Skin epidermis (tissue), 12 donors: ENCODE measurements around the gene PLCG2.
A peak's percentile ranks its signal among the peaks of the same experiment; 100 is the strongest.
"Not testable (repeated sequence)": the region's sequence is repeated elsewhere in the genome, so short reads cannot be mapped to it uniquely, and the experiment has no call there.

Experiments
- H3K27ac ChIP-seq, 21 experiments: fragments of 200-600 bp; sonication (generic) in 11 of 21; one replicate each; pipeline ENCODE4 v1.5.0; 2020; ENCODE audit warnings: mild to moderate bottlenecking in 3 of 21, inconsistent platforms in 2 of 21, moderate library complexity in 2 of 21
- H3K4me3 ChIP-seq, 7 experiments: fragments of 200-600 bp; sonication (generic) in 2 of 7; one replicate each; pipeline ENCODE4 v1.5.0; 2020; ENCODE audit warnings: inconsistent platforms in 2 of 7, mild to moderate bottlenecking in 2 of 7, moderate library complexity in 1 of 7

Gene PLCG2

DNA sequence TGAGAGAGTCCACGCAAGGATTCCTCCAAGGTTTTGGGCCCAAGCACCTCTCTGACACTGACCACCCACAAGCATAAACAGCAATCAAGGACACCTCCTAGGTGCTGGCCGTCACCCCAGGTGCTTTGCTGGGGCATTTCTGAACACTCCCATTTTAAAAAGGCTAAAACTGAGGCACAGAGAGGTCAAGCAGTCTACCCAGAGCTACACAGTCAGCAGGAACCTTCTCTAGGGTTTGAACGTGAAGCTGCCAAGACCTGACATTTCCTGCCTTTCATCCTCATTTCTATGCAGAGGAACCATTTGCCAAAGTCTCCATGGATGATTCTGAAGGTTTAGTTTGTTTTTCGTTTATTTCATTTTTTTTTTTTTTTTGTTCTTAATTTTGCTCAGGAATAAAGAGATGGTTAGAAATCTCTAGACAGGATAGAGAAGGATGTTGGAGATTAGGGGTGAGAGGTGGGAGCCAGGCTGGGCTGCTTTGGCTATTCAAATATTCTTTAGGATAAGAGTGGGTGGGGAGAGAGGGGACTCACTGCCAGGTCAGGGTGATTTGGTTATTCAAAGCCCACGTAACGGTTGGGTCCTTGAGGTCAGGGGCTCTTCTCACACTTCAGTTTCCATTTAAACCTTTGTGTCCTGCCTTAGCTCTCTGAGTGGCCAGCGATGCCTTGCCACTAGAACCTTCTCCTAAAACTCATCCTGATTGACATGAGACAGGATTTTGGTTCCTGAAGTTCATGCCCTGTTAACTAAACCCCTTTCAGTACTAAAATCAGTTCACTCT, 6.2 kb downstream of the PLCG2 start:
- no peak overlapping the region for H3K27ac ChIP-seq
- no peak overlapping the region for H3K4me3 ChIP-seq

DNA sequence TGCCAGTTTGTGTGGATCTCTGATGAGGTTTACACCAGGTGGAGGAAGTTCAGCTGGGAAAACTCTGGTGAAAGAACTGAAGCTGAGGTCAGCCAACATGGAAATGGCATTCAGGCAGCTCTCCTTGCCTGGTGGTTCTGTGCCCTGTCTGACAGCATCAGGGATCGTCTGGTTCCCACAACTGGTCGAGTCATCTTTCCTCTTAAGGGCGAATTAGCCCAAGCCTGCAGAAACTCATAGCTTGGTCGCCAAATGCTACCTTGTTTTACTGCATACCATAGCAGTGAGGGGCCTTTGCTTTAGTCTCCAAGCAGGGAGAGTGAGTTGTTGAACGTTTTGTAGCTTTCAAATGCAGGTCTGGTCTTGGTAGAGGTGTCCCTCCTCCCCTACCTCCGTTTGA, 7.2 kb downstream of the PLCG2 start:
- Histone ChIP-seq H3K27ac (peak overlapping the region in 1 of 21 experiments; percentile 8), H3K4me3 (no peak overlapping the region)

DNA sequence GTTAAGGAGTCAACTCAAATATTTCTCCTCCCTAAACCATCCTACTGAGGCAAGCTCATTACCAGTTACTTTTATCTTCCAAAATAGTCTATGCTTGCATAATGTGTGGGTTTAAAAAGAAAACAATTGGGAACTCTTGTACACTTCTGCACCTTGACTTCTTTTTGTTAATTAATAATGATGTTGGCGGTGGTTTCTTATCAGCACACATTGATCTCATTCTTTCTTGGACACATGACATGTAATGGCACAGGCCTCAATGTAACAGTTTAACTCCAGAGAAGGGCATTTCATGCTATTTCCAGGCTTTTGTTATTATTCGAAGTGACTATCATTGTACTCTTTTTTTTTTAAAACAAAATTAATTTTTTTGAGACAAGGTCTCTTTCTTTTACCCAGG, 7.8 kb downstream of the PLCG2 start:
- no peak overlapping the region for H3K27ac ChIP-seq

DNA sequence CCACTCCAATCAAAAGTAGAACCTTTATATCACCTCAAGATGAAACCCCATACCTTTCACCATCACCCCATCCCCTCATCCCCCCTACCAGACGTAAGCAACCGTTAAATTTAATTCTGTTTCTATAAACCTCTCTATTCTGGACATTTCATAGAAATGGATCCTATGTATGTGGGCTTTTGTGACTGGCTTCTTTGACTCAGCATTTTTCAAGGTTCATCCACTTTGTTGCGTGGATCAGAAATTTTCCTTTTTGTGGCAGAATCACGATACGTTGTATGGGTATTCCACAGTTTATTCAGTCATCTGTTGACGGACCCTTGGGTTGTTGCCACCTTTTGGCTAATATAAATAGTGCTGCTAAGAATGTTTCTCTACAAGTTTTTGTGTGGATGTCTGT, 8.6 kb downstream of the PLCG2 start:
- H3K4me3 ChIP-seq: no peak overlapping the region
- no peak overlapping the region for H3K27ac ChIP-seq

More for the DNA sequence above, 7.8 kb downstream of the PLCG2 start:
- no peak overlapping the region for H3K4me3 ChIP-seq

DNA sequence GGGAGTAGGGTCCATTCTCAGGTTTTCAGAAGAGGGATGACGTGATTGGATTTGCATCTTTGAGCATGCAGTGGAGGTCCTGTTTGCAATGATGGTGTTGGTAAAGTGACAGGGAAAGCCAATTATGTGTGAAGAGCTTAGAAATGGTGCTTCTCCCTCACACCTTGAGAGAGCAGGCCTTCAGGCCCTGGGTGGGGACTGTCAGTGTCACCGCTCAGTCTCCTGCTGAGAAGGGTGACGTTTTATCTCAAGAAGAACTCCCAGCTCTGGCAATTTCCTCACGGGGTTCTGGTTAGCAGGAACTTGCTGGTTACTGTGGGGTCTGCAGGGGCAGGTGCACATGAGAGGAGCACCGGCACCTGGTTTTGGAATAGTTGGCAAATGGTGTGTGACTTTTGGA, 11.2 kb downstream of the PLCG2 start:
- no peak overlapping the region for H3K27ac ChIP-seq
- no peak overlapping the region for H3K4me3 ChIP-seq

DNA sequence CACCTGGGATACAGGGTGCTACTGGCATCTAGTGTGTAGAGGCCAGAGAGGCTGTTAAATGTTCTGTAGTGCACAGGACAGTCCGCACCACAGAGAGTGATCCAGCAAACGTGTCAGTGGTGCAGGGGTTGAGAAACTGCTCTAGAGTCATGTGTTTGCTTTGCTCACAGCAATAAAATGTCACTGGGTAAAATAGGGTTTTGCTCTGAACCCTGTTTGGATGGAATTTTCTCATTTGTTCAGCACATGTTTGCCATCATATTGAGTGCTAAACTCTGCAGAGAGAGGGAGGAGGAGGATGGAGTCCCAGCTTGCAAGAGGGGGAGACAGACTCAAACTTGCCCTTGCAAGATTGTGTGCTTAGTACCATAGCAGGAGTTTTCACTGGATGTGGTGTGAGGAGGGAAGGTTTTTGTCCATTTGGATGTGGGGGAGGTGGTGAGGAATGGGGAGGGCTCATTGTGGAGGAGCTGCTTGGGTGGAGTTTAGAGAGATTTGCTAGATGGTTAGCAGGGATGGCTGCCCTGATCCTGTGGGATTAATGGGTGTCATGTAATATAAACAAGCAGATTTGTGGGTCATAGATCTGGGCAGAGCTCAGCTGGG, 11.8 kb downstream of the PLCG2 start:
- H3K4me3 ChIP-seq: no peak overlapping the region
- no peak overlapping the region for H3K27ac ChIP-seq

DNA sequence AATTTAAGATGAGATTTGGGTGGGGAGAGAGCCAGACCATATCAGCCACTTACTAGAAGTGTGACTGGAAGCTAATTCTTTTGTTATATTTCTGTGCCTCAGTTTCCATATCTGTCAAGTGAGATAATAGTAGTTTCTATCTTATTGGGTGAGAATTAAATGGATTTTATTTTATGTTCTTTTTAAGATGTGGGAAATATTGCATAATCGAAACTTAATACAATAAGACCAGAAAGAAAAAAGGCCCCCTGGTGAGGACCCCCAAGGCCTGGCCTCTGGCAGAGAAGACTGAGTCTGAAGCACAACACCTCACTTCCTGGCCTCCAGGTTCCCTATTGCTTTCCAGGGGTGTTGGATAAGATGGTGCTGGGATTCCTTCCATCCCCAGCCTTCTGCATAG, 13.7 kb downstream of the PLCG2 start:
- no peak overlapping the region for H3K4me3 ChIP-seq
- no peak overlapping the region for H3K27ac ChIP-seq

DNA sequence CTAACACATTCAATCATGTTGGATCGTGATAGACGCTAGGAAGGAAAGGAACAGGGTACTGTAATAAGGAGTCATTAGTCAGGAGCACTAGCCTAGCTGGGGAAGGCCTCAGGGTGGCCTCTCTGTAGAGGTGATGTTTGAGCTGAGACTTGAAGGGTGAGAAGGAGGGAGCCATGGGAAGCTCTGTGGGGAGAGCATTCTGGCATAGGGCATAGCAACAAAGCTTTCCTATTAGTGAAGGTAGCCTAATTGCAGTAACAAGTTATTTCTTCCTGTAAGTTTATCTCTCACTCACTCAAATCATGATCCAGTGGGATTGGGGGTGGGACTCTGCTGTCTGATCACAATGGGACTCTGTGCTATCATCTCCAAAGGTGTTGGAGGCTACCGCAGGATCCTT, 16.1 kb downstream of the PLCG2 start:
- Histone ChIP-seq H3K4me3 (no peak overlapping the region), H3K27ac (no peak overlapping the region)

DNA sequence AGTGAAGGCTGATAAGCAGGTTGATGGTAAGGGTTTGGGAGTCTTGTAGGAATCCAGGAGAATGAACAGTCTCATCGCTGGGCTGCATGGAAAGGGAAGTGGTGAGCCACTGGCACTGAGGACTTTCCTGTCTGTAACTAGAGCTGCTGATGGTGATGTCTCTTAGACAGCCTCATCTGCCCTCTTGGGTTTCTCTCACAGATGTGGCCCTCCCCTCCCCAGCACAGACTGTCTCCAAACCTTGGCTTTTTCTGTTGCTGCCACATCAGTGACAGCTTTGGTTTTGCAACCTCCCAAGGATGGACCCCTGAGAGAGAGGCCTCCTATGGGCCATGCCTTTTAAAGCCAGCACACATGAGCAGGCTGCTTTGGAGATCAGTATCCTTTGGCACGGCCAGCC, 16.9 kb downstream of the PLCG2 start:
- Histone ChIP-seq H3K4me3 (no peak overlapping the region), H3K27ac (peak overlapping the region in 1 of 21 experiments; percentile 26)

DNA sequence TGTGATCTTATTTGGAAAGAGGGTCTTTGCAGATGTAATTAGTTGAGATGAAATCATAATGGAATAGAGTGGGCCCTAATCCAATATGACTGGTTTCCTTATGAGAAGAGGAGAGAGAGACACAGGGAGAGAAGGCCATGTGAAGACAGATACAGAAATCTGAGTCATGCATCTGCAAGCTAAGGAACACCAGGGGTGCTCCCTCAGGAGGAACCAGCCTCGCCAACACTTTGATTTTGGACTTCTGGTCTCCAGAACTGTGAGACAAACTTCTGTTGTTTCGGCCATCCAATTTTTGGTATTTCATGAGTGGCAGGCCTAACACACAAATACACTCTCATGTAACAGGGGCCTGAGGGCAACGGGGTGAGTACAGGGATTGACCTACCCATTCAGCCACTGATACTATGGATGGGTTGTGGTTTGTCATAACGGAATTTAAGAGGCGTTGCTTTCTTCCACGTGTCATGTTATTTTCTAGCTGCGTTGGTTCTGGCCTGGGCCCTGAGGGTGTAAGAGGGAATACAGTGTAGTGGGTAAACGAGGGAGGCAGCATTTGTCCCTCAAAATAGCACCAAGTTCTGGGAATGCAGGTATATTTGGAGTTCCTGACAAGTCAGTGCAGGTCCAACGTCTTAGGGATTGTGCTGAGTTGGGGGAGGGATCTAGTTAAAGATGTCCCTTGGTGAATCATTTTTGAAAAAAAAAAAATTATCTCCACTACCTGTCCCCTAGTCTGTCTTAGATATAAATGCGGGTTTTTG, 17.7 kb downstream of the PLCG2 start:
- Histone ChIP-seq H3K4me3 (no peak overlapping the region), H3K27ac (peak overlapping the region in 1 of 21 experiments; percentile 26)

DNA sequence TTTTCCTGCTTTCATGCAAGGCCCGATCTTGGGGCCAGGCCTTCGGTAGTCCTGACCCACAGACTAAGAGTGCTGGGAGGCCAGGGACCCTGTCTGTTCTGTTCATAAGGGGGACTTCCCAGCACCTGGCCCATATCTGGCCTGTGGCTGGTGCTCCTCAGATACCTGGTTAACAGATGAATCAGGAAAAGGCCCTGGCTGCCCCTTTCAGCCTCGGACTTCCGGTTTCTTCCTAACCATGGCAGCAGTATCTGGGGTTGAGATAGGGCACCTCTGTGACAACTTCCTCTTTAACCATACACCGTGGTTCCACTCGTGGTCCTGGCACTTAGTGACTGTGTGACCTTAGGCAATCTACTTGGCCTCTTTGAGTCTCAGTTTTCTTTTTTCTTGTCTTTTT, 18.4 kb downstream of the PLCG2 start:
- Histone ChIP-seq H3K27ac (peak overlapping the region in 3 of 21 experiments; percentile 21 to 27 (median 23)), H3K4me3 (no peak overlapping the region)

DNA sequence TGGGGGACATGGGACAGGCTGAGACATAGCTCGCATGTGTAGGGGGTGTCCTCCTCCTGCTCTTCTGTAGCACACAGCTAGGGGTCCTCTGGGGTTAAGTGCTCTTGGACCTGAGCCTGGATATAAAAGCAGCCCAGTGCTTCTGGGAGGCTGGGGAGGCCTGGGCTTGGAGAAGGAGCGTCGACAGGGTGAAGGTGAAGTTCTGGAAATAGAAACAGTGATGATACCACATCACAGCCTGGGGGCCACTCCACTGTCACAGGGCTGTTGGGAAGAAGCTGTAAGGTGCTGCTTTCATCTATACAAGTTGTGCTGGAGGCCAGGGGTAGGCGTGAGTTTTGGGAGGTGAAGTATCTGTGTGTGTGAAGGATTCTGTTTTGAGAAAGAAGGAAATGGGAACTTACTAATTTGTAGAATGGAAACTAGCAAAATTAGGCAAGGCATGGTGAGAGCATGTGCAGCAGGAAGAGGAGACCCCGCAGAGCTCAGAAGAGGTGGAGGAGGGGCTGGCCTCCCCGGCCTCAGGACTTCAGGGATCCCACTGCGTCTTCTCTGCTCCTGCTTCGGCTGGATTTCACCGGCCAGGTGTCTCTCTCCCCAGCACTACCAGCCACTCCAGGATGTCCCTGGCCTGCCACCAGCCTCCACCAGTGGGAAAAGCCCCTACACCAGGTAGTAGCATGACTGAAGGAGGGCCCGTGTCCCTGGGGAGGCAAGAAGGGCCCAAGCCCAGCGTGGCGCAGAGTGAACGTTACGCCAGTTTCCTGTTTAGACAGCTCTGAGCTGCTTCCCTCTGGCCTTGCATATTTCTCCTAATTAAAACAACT, 19.4 kb downstream of the PLCG2 start:
- Histone ChIP-seq H3K4me3 (no peak overlapping the region), H3K27ac (peak overlapping the region in 10 of 21 experiments; percentile 13 to 75 (median 32))

DNA sequence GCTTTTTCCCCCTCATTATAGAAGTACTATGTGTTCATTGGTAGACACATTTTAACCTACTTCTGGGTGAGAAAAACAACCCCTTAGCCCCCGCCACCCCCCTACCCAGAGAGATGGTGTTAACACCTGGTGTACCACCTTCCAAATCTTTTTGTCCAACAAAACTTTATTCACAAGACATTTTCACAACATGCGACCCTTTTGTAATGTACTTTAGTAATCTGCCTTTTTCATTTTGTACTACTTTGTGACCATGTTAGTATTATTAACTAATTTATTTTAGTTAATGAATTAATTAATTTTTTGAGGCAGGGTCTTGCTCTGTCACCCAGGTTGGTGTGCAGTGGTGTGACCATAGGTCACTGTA, 20.0 kb downstream of the PLCG2 start:
- H3K27ac ChIP-seq: peak overlapping the region in 8 of 21 experiments; percentile 26 to 75 (median 39)

DNA sequence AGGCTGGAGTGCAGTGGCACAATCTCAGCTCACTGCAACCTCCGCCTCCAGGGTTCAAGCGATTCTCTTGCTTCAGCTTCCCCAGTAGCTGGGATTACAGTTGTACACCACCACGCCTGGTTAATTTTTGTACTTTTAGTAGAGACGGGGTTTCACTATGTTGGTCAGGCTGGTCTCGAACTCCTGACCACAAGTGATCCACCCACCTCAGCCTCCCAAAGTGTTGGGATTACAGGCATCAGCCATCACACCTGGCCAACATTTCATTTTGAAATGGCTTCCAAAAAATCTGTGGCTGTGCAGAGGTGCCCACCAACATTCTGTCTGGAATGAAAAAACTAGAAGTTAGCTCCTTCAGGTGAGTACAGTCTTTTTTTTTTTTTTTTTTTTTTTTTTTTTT, 22.6 kb downstream of the PLCG2 start:
- H3K27ac ChIP-seq, H3K4me3 ChIP-seq: not testable (repeated sequence)

More for the DNA sequence above, 20.0 kb downstream of the PLCG2 start:
- no peak overlapping the region for H3K4me3 ChIP-seq

DNA sequence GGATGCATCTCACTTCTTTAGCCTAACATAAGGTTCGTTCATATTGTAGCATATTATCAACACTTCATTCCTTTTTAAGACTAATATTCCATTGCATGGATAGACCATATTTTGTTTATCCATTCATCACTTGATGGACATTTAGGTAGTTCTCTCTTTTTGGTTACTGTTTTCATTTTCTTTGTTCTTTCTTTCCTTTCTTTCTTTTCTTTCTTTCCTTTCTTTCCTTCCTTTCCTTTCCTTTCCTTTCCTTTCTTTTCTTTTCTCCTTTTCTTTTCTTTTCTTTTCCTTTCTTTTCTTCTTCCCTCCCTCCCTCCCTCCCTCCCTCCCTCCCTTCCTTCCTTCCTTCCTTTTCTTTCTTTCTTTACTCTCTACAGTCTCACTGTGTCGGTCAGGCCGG, 24.2 kb downstream of the PLCG2 start:
- Histone ChIP-seq H3K27ac (no peak overlapping the region), H3K4me3 (no peak overlapping the region)

DNA sequence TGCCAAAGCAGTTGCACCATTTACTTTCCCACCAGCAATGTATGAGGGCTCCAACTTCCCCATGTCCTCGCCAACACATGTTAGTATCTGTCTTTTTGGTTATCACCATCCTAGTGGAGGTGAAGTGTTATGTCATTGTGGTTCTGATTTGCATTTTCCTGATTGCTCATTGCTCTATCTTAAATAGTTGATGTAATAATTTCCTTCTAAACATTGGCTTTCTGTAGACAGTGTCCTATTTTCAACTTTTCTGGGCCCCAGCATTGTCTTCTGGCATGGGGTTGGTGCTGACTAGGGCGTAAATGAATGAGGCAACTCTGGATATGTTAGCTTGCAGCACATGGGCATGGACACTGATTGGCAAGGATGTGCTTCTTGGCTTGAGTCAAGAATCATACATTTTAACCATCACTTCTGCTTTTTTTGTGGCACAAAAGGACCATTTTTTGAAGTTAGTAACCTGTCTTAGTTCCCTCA, 25.1 kb downstream of the PLCG2 start:
- H3K27ac ChIP-seq: no peak overlapping the region
- no peak overlapping the region for H3K4me3 ChIP-seq

DNA sequence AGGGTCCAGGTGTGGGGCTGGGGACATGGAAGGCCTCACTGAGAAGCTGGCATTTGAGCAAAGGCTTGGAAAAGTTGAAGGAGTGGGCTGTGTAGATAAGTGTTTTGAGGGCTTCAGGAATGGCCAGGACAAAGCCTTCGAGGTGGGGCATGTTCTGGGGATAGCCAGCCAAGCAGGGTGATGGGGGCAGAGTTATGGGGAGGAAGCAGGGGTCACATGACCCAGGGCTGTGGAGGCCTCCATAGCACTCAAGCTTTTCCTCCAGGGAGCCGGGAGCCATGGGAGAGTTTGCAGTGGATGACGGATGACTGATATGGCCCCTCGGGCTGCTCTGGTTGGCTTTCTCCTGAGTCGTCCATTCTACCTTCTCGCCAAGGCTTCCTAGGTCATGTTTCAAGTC, 27.6 kb downstream of the PLCG2 start:
- Histone ChIP-seq H3K27ac (no peak overlapping the region), H3K4me3 (no peak overlapping the region)

DNA sequence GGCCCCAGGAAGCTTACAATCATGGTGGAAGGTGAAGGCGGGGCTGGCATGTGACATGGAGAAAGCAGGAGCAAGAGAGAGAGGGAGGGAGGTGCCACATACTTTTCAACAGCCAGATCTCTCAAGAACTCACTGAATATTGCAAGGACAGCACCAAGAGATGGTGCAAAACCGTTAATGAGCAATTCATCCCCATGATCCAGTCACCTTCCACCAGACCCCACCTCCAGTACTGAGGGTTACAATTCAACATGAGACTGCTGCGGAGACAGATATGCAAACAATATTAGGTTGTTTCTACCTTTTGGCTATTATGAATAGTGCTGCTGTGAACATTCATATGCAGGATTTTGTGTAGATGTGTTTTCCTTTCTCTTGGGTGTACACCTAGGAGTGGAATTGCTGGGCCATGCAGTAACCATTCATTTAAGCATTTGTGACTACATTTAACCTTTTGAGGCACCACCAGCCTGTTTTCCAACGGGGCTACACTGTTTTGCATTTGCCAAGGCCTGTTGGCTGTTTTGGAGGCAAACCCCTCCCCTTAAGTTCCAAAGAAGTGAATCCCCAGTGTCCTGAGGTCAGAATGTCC, 28.8 kb downstream of the PLCG2 start:
- H3K27ac ChIP-seq: peak overlapping the region in 2 of 21 experiments; percentile 29 to 38

DNA sequence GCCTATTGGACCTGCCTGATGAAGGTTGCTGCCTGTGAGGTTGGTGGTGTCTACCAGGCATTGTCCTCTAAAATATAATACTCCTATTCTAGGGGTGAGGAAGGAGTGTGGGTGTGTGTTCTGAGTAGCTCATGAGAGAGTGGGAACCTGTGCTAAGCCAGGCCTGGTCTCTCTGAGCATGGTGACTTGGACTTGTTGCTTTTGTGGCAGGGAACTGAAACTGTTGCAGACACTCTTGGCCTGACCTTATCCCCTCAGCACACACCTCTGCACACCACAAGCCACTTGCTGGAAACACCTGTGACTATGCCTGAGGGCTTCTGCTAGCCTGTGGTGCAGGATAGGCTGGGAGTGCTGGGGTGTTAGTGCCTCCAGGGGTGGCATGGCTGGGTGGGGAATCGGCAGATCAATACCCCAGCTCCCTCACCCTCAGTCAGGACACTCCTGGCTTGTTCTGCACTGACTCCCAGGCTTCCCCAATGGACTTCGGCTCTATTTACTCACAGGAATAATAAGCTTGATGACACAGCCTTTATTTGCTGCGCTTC, 29.9 kb downstream of the PLCG2 start:
- no peak overlapping the region for H3K4me3 ChIP-seq
- H3K27ac ChIP-seq: peak overlapping the region in 2 of 21 experiments; percentile 38 to 43

More for the DNA sequence above, 28.8 kb downstream of the PLCG2 start:
- H3K4me3 ChIP-seq: no peak overlapping the region
